ENCODE measurements around the gene NEBL. TPM values are rescaled to one million over a fixed set of nuclear protein-coding genes. Genes with fewer than 3 reads are reported as not detected.

NEBL gene
- total RNA-seq, 4 donors from 2014 or later: 6.0 to 14.0 (median 12.1) TPM

- Histone ChIP-seq H3K27me3 (no peaks in the 10 kb centered on the region), H3K4me3 (no peak overlapping the region), H3K36me3 (no peaks in the 10 kb centered on the region), H3K27ac (no peak overlapping the region), H3K9me3 (peaks cover 0 to 5% of the 10 kb centered on the region in 2 donors), H3K4me1 (no peaks in the 10 kb centered on the region)
- in situ Hi-C loops (cut with MboI; ENCODE audit: low pct_ligation_motif_present in 1 of 4, low pct_unique_long_range_greater_than_20kb in 1 of 4, low sequenced_read_pairs in 3 of 4) (no loop called here), intact Hi-C loops (cut with DNase I; ENCODE audit: low total_unique reads) (no loop called here)
- TF ChIP-seq POLR2A (IDR thresholded peaks at IDR 0.05) (no peak), EP300 (IDR thresholded peaks at IDR 0.05; ENCODE audit: low read depth) (no peak), POLR2AphosphoS5 (IDR thresholded peaks at IDR 0.05) (no peak)
- TF ChIP-seq, protein P1, sequence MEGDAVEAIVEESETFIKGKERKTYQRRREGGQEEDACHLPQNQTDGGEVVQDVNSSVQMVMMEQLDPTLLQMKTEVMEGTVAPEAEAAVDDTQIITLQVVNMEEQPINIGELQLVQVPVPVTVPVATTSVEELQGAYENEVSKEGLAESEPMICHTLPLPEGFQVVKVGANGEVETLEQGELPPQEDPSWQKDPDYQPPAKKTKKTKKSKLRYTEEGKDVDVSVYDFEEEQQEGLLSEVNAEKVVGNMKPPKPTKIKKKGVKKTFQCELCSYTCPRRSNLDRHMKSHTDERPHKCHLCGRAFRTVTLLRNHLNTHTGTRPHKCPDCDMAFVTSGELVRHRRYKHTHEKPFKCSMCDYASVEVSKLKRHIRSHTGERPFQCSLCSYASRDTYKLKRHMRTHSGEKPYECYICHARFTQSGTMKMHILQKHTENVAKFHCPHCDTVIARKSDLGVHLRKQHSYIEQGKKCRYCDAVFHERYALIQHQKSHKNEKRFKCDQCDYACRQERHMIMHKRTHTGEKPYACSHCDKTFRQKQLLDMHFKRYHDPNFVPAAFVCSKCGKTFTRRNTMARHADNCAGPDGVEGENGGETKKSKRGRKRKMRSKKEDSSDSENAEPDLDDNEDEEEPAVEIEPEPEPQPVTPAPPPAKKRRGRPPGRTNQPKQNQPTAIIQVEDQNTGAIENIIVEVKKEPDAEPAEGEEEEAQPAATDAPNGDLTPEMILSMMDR (IDR thresholded peaks at IDR 0.05): no peak
- DNase-seq: no peak
- WGBS, 2 donors (ENCODE audit: low coverage in 1 of 2): 97% methylated on average over 7 of the region's 7 CpGs; no CpG with 5 or more reads in 1 of the 2 donors
These were observed 60.7 kb downstream of the NEBL start for GRCh38 chr10:20836401-20836800.

DNA sequence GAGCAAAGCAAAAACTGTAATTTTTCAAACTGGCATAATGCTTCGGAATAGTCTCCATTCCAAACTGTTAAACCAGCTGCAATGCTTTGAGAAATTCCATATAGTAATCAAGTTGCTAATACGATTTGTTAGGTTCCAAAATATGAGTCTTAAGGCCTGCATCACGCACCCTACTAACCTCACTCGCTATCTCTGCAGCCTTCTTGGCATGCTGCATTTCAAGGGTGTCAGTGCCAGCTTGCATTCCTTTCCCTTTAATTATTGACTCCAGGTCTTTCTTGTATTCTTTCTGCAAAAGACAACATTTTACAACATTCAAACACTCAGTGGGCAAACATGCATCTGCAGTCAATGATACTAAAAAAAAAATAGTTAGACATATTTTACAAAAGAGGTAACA lies 61.8 kb downstream of the NEBL start:
- no peaks in the 10 kb centered on the region for H3K36me3 ChIP-seq
- TF ChIP-seq POLR2AphosphoS5 (IDR thresholded peaks at IDR 0.05) (no peak), POLR2A (IDR thresholded peaks at IDR 0.05) (no peak), EP300 (IDR thresholded peaks at IDR 0.05; ENCODE audit: low read depth) (no peak)
- TF ChIP-seq, protein P1 (IDR thresholded peaks at IDR 0.05): no peak
- WGBS, 2 donors (ENCODE audit: low coverage in 1 of 2): 65 to 70% methylated on average over 4 of the region's 4 CpGs
- DNase-seq: no peak
- H3K9me3 ChIP-seq: peaks cover 0 to 5% of the 10 kb centered on the region in 2 donors
- in situ Hi-C loops (cut with MboI; ENCODE audit: low pct_ligation_motif_present in 1 of 4, low pct_unique_long_range_greater_than_20kb in 1 of 4, low sequenced_read_pairs in 3 of 4) (no loop called here), intact Hi-C loops (cut with DNase I; ENCODE audit: low total_unique reads) (no loop called here)
- no peak overlapping the region for H3K4me3 ChIP-seq
- H3K4me1 ChIP-seq: no peaks in the 10 kb centered on the region
- no peaks in the 10 kb centered on the region for H3K27me3 ChIP-seq
- H3K27ac ChIP-seq: no peak overlapping the region

DNA sequence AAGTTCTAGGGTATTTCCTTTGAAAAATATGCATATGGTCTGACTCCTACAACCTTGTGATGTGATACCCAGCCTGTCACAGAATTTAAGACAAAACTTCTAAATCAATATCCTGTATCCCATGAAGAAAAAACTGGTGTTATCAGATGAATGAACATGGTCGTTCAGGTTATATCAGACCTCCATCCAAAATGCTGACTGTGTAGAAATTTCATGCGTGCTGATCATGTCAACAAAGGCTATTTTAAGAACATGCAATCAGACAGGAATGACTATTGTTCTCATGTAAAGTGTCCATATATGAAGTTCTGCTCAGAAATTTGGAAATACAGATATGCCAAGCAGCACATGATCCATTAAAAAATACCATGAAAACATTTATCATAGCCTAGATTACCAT lies 62.3 kb downstream of the NEBL start:
- intact Hi-C loops (cut with DNase I; ENCODE audit: low total_unique reads) (no loop called here), in situ Hi-C loops (cut with MboI; ENCODE audit: low pct_ligation_motif_present in 1 of 4, low pct_unique_long_range_greater_than_20kb in 1 of 4, low sequenced_read_pairs in 3 of 4) (no loop called here)
- Histone ChIP-seq H3K36me3 (no peaks in the 10 kb centered on the region), H3K27me3 (no peaks in the 10 kb centered on the region), H3K27ac (no peak overlapping the region), H3K4me3 (no peak overlapping the region), H3K9me3 (peaks cover 0 to 5% of the 10 kb centered on the region in 2 donors), H3K4me1 (no peaks in the 10 kb centered on the region)
- TF ChIP-seq EP300 (IDR thresholded peaks at IDR 0.05; ENCODE audit: low read depth): no peak
- TF ChIP-seq POLR2AphosphoS5 (IDR thresholded peaks at IDR 0.05): no peak
- TF ChIP-seq POLR2A (IDR thresholded peaks at IDR 0.05): no peak
- TF ChIP-seq, protein P1 (IDR thresholded peaks at IDR 0.05): no peak
- WGBS, 2 donors (ENCODE audit: low coverage in 1 of 2): 57 to 65% methylated on average over 2 of the region's 2 CpGs
- no peak for DNase-seq

DNA sequence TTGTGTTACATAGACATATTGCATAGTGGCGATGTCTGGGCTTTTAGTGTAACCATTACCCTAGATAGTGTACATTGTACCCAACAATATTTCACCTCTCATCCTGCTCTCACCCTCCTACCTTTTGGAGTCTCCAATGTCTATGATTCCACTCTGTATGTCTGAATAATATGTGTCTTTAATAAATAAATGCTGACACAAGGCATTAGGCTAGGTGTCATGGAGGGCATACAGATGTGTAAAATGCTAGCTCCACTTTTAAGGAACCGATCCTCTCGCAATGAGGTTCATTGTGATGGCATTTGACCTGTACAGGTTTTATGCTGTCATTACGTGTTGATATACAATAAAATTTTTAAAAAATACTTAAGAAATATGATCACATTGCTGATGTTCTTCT lies 74.3 kb downstream of the NEBL start:
- no peak overlapping the region for H3K27ac ChIP-seq
- in situ Hi-C loops (cut with MboI; ENCODE audit: low pct_ligation_motif_present in 1 of 4, low pct_unique_long_range_greater_than_20kb in 1 of 4, low sequenced_read_pairs in 3 of 4) (no loop called here), intact Hi-C loops (cut with DNase I; ENCODE audit: low total_unique reads) (no loop called here)
- WGBS, 2 donors (ENCODE audit: low coverage in 1 of 2): 91 to 100% methylated on average over 4 of the region's 4 CpGs
- no peaks in the 10 kb centered on the region for H3K4me1 ChIP-seq
- H3K9me3 ChIP-seq: no peaks in the 10 kb centered on the region
- DNase-seq: no peak
- TF ChIP-seq EP300 (IDR thresholded peaks at IDR 0.05; ENCODE audit: low read depth): no peak
- TF ChIP-seq POLR2AphosphoS5 (IDR thresholded peaks at IDR 0.05): no peak
- TF ChIP-seq, protein P1 (IDR thresholded peaks at IDR 0.05): no peak
- no peak for TF ChIP-seq POLR2A (IDR thresholded peaks at IDR 0.05)
- no peaks in the 10 kb centered on the region for H3K36me3 ChIP-seq
- H3K4me3 ChIP-seq: no peak overlapping the region
- H3K27me3 ChIP-seq: no peaks in the 10 kb centered on the region

Measured in transverse colon (tissue), 4 donors.